ENCODE results near the gene PPP1R13L.
"Not testable (repeated sequence)": the region's sequence is repeated elsewhere in the genome, so short reads cannot be mapped to it uniquely, and the experiment has no call there.

GRCh38 chr19:45334881-45335280, 70.0 kb downstream of the PPP1R13L start:
- not testable (repeated sequence) for TF ChIP-seq EZH2 (IDR thresholded peaks at IDR 0.05; ENCODE audit: insufficient read depth, poor library complexity, severe bottlenecking); EZH2phosphoT487 (IDR thresholded peaks at IDR 0.05; ENCODE audit: insufficient read depth, low read depth)

Measured in GM23248 (cell line).